NCI-H748 (cell line): Measurements from ENCODE around the gene FYN.

ENCODE experiments used
- DNase-seq: peaks from one replicate; lab custom pipeline; 2025; ENCODE audit not compliant: unreplicated experiment; lab: John Stamatoyannopoulos, UW

FYN gene

GRCh38 chr6:111753573-111753972 lies 119.7 kb downstream of the FYN start:
- DNase-seq: no peak

GRCh38 chr6:111752476-111752875 lies 120.8 kb downstream of the FYN start:
- DNase-seq: no peak

- DNase-seq: no peak
Observed at GRCh38 chr6:111750753-111751673, 122.2 kb downstream of the FYN start.

- DNase-seq: no peak
Observed at GRCh38 chr6:111750153-111750552, 123.1 kb downstream of the FYN start.

- DNase-seq: no peak
Observed at GRCh38 chr6:111748231-111748647, 125.0 kb downstream of the FYN start.

- DNase-seq: no peak
Observed at GRCh38 chr6:111747829-111748228, 125.4 kb downstream of the FYN start.

GRCh38 chr6:111747396-111747795 lies 125.9 kb downstream of the FYN start:
- no peak for DNase-seq

GRCh38 chr6:111746983-111747382 lies 126.3 kb downstream of the FYN start:
- no peak for DNase-seq

- no peak for DNase-seq
Observed at GRCh38 chr6:111745636-111746035, 127.6 kb downstream of the FYN start.

GRCh38 chr6:111745186-111745585 lies 128.1 kb downstream of the FYN start:
- DNase-seq: no peak

GRCh38 chr6:111743862-111744692 lies 129.2 kb downstream of the FYN start:
- DNase-seq: no peak

- no peak for DNase-seq
Observed at GRCh38 chr6:111743360-111743759, 129.9 kb downstream of the FYN start.

- DNase-seq: no peak
Observed at GRCh38 chr6:111741177-111741952, 131.9 kb downstream of the FYN start.

- DNase-seq: no peak
Observed at GRCh38 chr6:111740506-111740905, 132.7 kb downstream of the FYN start.

- DNase-seq: no peak
Observed at GRCh38 chr6:111739257-111739696, 134.0 kb downstream of the FYN start.

- no peak for DNase-seq
Observed at GRCh38 chr6:111738631-111739030, 134.6 kb downstream of the FYN start.

- DNase-seq: no peak
Observed at GRCh38 chr6:111738156-111738555, 135.1 kb downstream of the FYN start.

GRCh38 chr6:111737065-111737521 lies 136.2 kb downstream of the FYN start:
- DNase-seq: peak; percentile 21

GRCh38 chr6:111736005-111736608 lies 137.1 kb downstream of the FYN start:
- no peak for DNase-seq
